Endodermal cell (in vitro differentiated cells): ENCODE results near the gene PIGK. TPM values are rescaled to one million over a fixed set of nuclear protein-coding genes. Genes with fewer than 3 reads are reported as not detected.
"Not testable (repeated sequence)": the region's sequence is repeated elsewhere in the genome, so short reads cannot be mapped to it uniquely, and the experiment has no call there.

Experiments used
- DNase-seq: peaks from one replicate; pipeline ENCODE4 v3.0.0-alpha.2; 2017
- H3K27ac ChIP-seq: 2 replicates; pipeline ENCODE4 v1.5.1; 2013; ENCODE audit warnings: mild to moderate bottlenecking, low read depth, low read length, moderate library complexity
- H3K27me3 ChIP-seq: 2 replicates; pipeline ENCODE4 v1.6.1; 2013; ENCODE audit warnings: mild to moderate bottlenecking, low read length, moderate library complexity; ENCODE audit not compliant: insufficient read depth, control insufficient read depth, poor library complexity, severe bottlenecking
- H3K36me3 ChIP-seq: 2 replicates; pipeline ENCODE4 v1.7.0; 2013; ENCODE audit warnings: mild to moderate bottlenecking, low read length, moderate library complexity; ENCODE audit not compliant: control insufficient read depth, insufficient read depth
- H3K4me1 ChIP-seq: one replicate; pipeline ENCODE4 v1.7.0; 2013; ENCODE audit warnings: low read length; ENCODE audit not compliant: control insufficient read depth, insufficient read depth
- H3K4me3 ChIP-seq: 2 replicates; pipeline ENCODE4 v1.5.1; 2013; ENCODE audit warnings: mild to moderate bottlenecking, low read length, moderate library complexity
- H3K9ac ChIP-seq: 2 replicates; pipeline ENCODE4 v1.6.1; 2013; ENCODE audit warnings: mild to moderate bottlenecking, low read length, moderate library complexity; ENCODE audit not compliant: poor library complexity, severe bottlenecking; ENCODE audit errors: extremely low read depth
- H3K9me3 ChIP-seq: 2 replicates; pipeline ENCODE4 v1.6.1; 2013; ENCODE audit warnings: mild to moderate bottlenecking, low read length, moderate library complexity; ENCODE audit not compliant: control insufficient read depth
- H3K27ac Mint-ChIP-seq: 2 replicates; pipeline ENCODE4 v1.8.0; 2020; ENCODE audit warnings: mixed read lengths
- H3K27me3 Mint-ChIP-seq: 2 replicates; pipeline ENCODE4 v1.8.0; 2021; ENCODE audit warnings: mild to moderate bottlenecking, mixed read lengths; ENCODE audit not compliant: insufficient read depth
- H3K36me3 Mint-ChIP-seq: 2 replicates; pipeline ENCODE4 v1.8.0; 2020; ENCODE audit warnings: low read depth, mixed read lengths
- H3K4me1 Mint-ChIP-seq: 2 replicates; pipeline ENCODE4 v1.8.0; 2020; ENCODE audit warnings: mixed read lengths
- H3K4me3 Mint-ChIP-seq: 2 replicates; pipeline ENCODE4 v1.8.0; 2020; ENCODE audit warnings: mild to moderate bottlenecking, moderate library complexity, mixed read lengths
- H3K9me3 Mint-ChIP-seq: 2 replicates; pipeline ENCODE4 v1.8.0; 2020; ENCODE audit warnings: mild to moderate bottlenecking, mixed read lengths
- CTCF ChIP-seq: fragments of 200-600 bp; sonication (generic); conservative IDR thresholded peaks from 2 replicates; pipeline ENCODE4 v1.5.0; 2021; ENCODE audit warnings: antibody characterized with exemption, mild to moderate bottlenecking
- WGBS, 2 experiments: methylation state at CpG; one replicate each; pipeline versions ENCODE4 v1.1.5 to v1.1.7; 2013; ENCODE audit warnings: missing lambda C conversion rate in 2 of 2, mixed read lengths in 1 of 2; ENCODE audit not compliant: insufficient coverage in 1 of 2, insufficient read length in 1 of 2; 5-methylcytosine and 5-hydroxymethylcytosine counted together
- total RNA-seq, 2 donors: library from RNA; stranded (reverse); fragmentation: NEBNext Ultra II Directional in 1 of 2; extraction: Animal tissue kit (Norgen Biotek cat#: 25700) in 1 of 2; gene quantifications; 2 replicates in 1 of 2; 3 replicates in 1 of 2; pipeline ENCODE4 v1.2.1, GENCODE V29; 2021

Gene PIGK
- total RNA-seq, 2 donors from 2014 or later: 19.9 to 26.7 TPM

GRCh38 chr1:77170687-77171086 lies 48.5 kb downstream of the PIGK start:
- peaks cover 37% of the 10 kb centered on the region for H3K9me3 Mint-ChIP-seq
- peaks cover 28% of the 10 kb centered on the region for H3K36me3 Mint-ChIP-seq

GRCh38 chr1:77168358-77168757 lies 50.9 kb downstream of the PIGK start:
- no CpG with 5 or more reads among the region's 1 CpG for WGBS, 2 experiments

More at GRCh38 chr1:77170687-77171086, 48.5 kb downstream of the PIGK start:
- Histone ChIP-seq H3K4me3 (no peak overlapping the region), H3K9me3 (peaks cover 35% of the 10 kb centered on the region), H3K4me1 (no peaks in the 10 kb centered on the region), H3K36me3 (no peaks in the 10 kb centered on the region), H3K27me3 (no peaks in the 10 kb centered on the region), H3K9ac (no peak overlapping the region), H3K27ac (no peak overlapping the region)
- Mint-ChIP-seq H3K4me1 (no peaks in the 10 kb centered on the region), H3K27ac (no peak overlapping the region), H3K4me3 (no peak overlapping the region), H3K27me3 (no peaks in the 10 kb centered on the region)
- no peak for TF ChIP-seq CTCF
- DNase-seq: no peak
- WGBS, 2 experiments: 99 to 100% methylated on average over 1 to 2 of the region's 2 CpGs

GRCh38 chr1:77164434-77164944 lies 54.7 kb downstream of the PIGK start:
- peaks cover 4% of the 10 kb centered on the region for H3K9me3 ChIP-seq
- H3K4me1 Mint-ChIP-seq: no peaks in the 10 kb centered on the region
- H3K36me3 Mint-ChIP-seq: peaks cover 22% of the 10 kb centered on the region
- 89% methylated on average over 5 of the region's 5 CpGs; no CpG with 5 or more reads in 1 of the 2 experiments for WGBS, 2 experiments
- H3K9me3 Mint-ChIP-seq: peaks cover 12% of the 10 kb centered on the region
- H3K4me3 ChIP-seq: no peak overlapping the region
- H3K4me1 ChIP-seq: no peaks in the 10 kb centered on the region
- H3K27ac Mint-ChIP-seq: no peak overlapping the region
- H3K27ac ChIP-seq: no peak overlapping the region
- no peak overlapping the region for H3K4me3 Mint-ChIP-seq
- H3K9ac ChIP-seq: no peak overlapping the region
- no peaks in the 10 kb centered on the region for H3K27me3 ChIP-seq
- no peak for TF ChIP-seq CTCF
- H3K27me3 Mint-ChIP-seq: no peaks in the 10 kb centered on the region
- H3K36me3 ChIP-seq: peaks cover 8% of the 10 kb centered on the region
- DNase-seq: no peak

More at GRCh38 chr1:77168358-77168757, 50.9 kb downstream of the PIGK start:
- H3K9me3 ChIP-seq: peaks cover 12% of the 10 kb centered on the region
- H3K27me3 ChIP-seq: no peaks in the 10 kb centered on the region
- Mint-ChIP-seq H3K36me3 (peaks cover 12% of the 10 kb centered on the region), H3K9me3 (peaks cover 14% of the 10 kb centered on the region), H3K27me3 (no peaks in the 10 kb centered on the region), H3K27ac (no peak overlapping the region), H3K4me3 (no peak overlapping the region), H3K4me1 (no peaks in the 10 kb centered on the region)
- no peaks in the 10 kb centered on the region for H3K4me1 ChIP-seq
- no peak for TF ChIP-seq CTCF
- H3K27ac ChIP-seq: no peak overlapping the region
- no peak overlapping the region for H3K9ac ChIP-seq
- H3K4me3 ChIP-seq: no peak overlapping the region
- DNase-seq: no peak
- no peaks in the 10 kb centered on the region for H3K36me3 ChIP-seq

GRCh38 chr1:77159706-77160105 lies 59.5 kb downstream of the PIGK start:
- not testable (repeated sequence) for H3K27ac ChIP-seq, H3K9ac ChIP-seq, H3K4me3 Mint-ChIP-seq, H3K4me3 ChIP-seq, H3K4me1 Mint-ChIP-seq, H3K27me3 Mint-ChIP-seq, H3K27ac Mint-ChIP-seq, H3K36me3 ChIP-seq, H3K27me3 ChIP-seq, DNase-seq, H3K4me1 ChIP-seq
- peaks cover 10% of the 10 kb centered on the region for H3K9me3 ChIP-seq
- peaks cover 36% of the 10 kb centered on the region for H3K36me3 Mint-ChIP-seq
- peaks cover 31% of the 10 kb centered on the region for H3K9me3 Mint-ChIP-seq
- WGBS, 2 experiments: 88 to 93% methylated on average over 3 of the region's 3 CpGs
